Thymus (tissue), 11 donors: Measurements from ENCODE around the gene EEF1A2. TPM values are rescaled to one million over a fixed set of nuclear protein-coding genes. Genes with fewer than 3 reads are reported as not detected.

Source experiments
- DNase-seq, 9 donors: peaks; one replicate each; pipeline ENCODE4 v3.0.0-alpha.2; 2013; ENCODE audit warnings: low spot score in 9 of 9, low read depth in 6 of 9, missing footprints in 1 of 9
- H3K27ac ChIP-seq, 2 donors: one replicate each; pipeline ENCODE4 v1.5.1; 2013; ENCODE audit warnings: control low read depth in 1 of 2, low read depth in 1 of 2, low read length in 1 of 2, mild to moderate bottlenecking in 1 of 2, moderate library complexity in 1 of 2
- H3K27me3 ChIP-seq, 2 donors: one replicate each; pipeline ENCODE4 v1.5.1; 2013; ENCODE audit warnings: low read length in 1 of 2; ENCODE audit not compliant: control insufficient read depth in 2 of 2, insufficient read depth in 1 of 2
- H3K36me3 ChIP-seq, 2 donors: one replicate each; pipeline ENCODE4 v1.5.1; 2013; ENCODE audit warnings: low read length in 1 of 2, mild to moderate bottlenecking in 1 of 2, moderate library complexity in 1 of 2; ENCODE audit not compliant: control insufficient read depth in 2 of 2, insufficient read depth in 2 of 2
- H3K4me1 ChIP-seq, 2 donors: one replicate each; pipeline ENCODE4 v1.5.1; 2013; ENCODE audit warnings: low read length in 2 of 2; ENCODE audit not compliant: control insufficient read depth in 2 of 2, insufficient read depth in 2 of 2
- H3K4me3 ChIP-seq, 2 donors: one replicate each; pipeline ENCODE4 v1.5.1; 2013; ENCODE audit warnings: low read length in 2 of 2, control low read depth in 1 of 2, mild to moderate bottlenecking in 1 of 2
- H3K9me3 ChIP-seq, 2 donors: one replicate each; pipeline ENCODE4 v1.5.1; 2013; ENCODE audit warnings: low read length in 1 of 2, mild to moderate bottlenecking in 1 of 2; ENCODE audit not compliant: control insufficient read depth in 2 of 2, insufficient read depth in 1 of 2
- WGBS: extraction: QIAGEN DNeasy Blood & Tissue Kit; methylation state at CpG from one replicate; pipeline ENCODE4 v1.1.7; 2013; 5-methylcytosine and 5-hydroxymethylcytosine counted together
- polyA plus RNA-seq: library from polyadenylated mRNA; stranded (reverse); fragments of 200-250 nt; gene quantifications from one replicate; pipeline ENCODE4 v1.2.3, GENCODE V29; 2013
- total RNA-seq: library from RNA; stranded (reverse); fragments of 120-200 nt; gene quantifications from one replicate; pipeline ENCODE4 v1.2.4, GENCODE V29; 2013
- donor health status: healthy.

Gene EEF1A2
- total and polyA plus RNA-seq, 2 donors = 0.19 to 2.2 TPM

GRCh38 chr20:63448031-63448430, 50.9 kb downstream of the EEF1A2 start:
- Histone ChIP-seq H3K27ac (no peak overlapping the region), H3K36me3 (no peaks in the 10 kb centered on the region), H3K9me3 (peaks cover 0 to 13% of the 10 kb centered on the region in 2 donors), H3K4me3 (no peak overlapping the region), H3K4me1 (no peaks in the 10 kb centered on the region), H3K27me3 (peaks cover 2 to 28% of the 10 kb centered on the region in 2 donors)
- 77% methylated on average over 18 of the region's 18 CpGs for WGBS
- no peak for DNase-seq

- Histone ChIP-seq H3K9me3 (peaks cover 0 to 13% of the 10 kb centered on the region in 2 donors), H3K4me1 (no peaks in the 10 kb centered on the region), H3K27me3 (peaks cover 0 to 21% of the 10 kb centered on the region in 2 donors), H3K27ac (no peak overlapping the region), H3K36me3 (no peaks in the 10 kb centered on the region), H3K4me3 (no peak overlapping the region)
- DNase-seq = no peak
- WGBS = 92% methylated on average over 16 of the region's 16 CpGs
These were observed 51.6 kb downstream of the EEF1A2 start for GRCh38 chr20:63447320-63447719.

- Histone ChIP-seq H3K4me3 (no peak overlapping the region), H3K9me3 (peaks cover 0 to 13% of the 10 kb centered on the region in 2 donors), H3K4me1 (peaks cover 0 to 5% of the 10 kb centered on the region in 2 donors), H3K27me3 (peaks cover under 1 to 21% of the 10 kb centered on the region in 2 donors), H3K36me3 (no peaks in the 10 kb centered on the region), H3K27ac (no peak overlapping the region)
- no peak for DNase-seq
- WGBS = 78% methylated on average over 31 of the region's 31 CpGs
These were observed 52.5 kb downstream of the EEF1A2 start for GRCh38 chr20:63446216-63447024.

- H3K36me3 ChIP-seq = no peaks in the 10 kb centered on the region
- peaks cover 0 to 7% of the 10 kb centered on the region in 2 donors for H3K4me1 ChIP-seq
- no peak overlapping the region for H3K27ac ChIP-seq
- WGBS = 67% methylated on average over 15 of the region's 15 CpGs
- H3K27me3 ChIP-seq = peaks cover 2 to 26% of the 10 kb centered on the region in 2 donors
- no peak for DNase-seq
- H3K9me3 ChIP-seq = peaks cover 0 to 13% of the 10 kb centered on the region in 2 donors
- no peak overlapping the region for H3K4me3 ChIP-seq
These were observed 53.7 kb downstream of the EEF1A2 start for GRCh38 chr20:63445075-63445734.

GRCh38 chr20:63444548-63444947, 54.3 kb downstream of the EEF1A2 start:
- peaks cover 0 to 13% of the 10 kb centered on the region in 2 donors for H3K9me3 ChIP-seq
- no peak overlapping the region for H3K27ac ChIP-seq
- peaks cover 2 to 26% of the 10 kb centered on the region in 2 donors for H3K27me3 ChIP-seq
- no peak overlapping the region for H3K4me3 ChIP-seq
- no peaks in the 10 kb centered on the region for H3K36me3 ChIP-seq
- H3K4me1 ChIP-seq = peaks cover 0 to 7% of the 10 kb centered on the region in 2 donors
- DNase-seq = no peak
- WGBS = 97% methylated on average over 24 of the region's 24 CpGs

- WGBS = 92% methylated on average over 25 of the region's 25 CpGs
- Histone ChIP-seq H3K36me3 (no peaks in the 10 kb centered on the region), H3K4me3 (no peak overlapping the region), H3K4me1 (peaks cover 0 to 7% of the 10 kb centered on the region in 2 donors), H3K27ac (no peak overlapping the region), H3K9me3 (peaks cover 0 to 13% of the 10 kb centered on the region in 2 donors), H3K27me3 (peaks cover 2 to 25% of the 10 kb centered on the region in 2 donors)
- DNase-seq = no peak
These were observed 55.1 kb downstream of the EEF1A2 start for GRCh38 chr20:63443606-63444395.

GRCh38 chr20:63442100-63442493, 56.8 kb downstream of the EEF1A2 start:
- WGBS = 3% methylated on average over 11 of the region's 11 CpGs
- peaks cover 0 to 13% of the 10 kb centered on the region in 2 donors for H3K9me3 ChIP-seq
- no peak overlapping the region for H3K4me3 ChIP-seq
- H3K36me3 ChIP-seq = no peaks in the 10 kb centered on the region
- peaks cover 2 to 13% of the 10 kb centered on the region in 2 donors for H3K27me3 ChIP-seq
- H3K4me1 ChIP-seq = peaks cover 0 to 7% of the 10 kb centered on the region in 2 donors
- peak in 2 of 9 donors; percentile 9 to 31 for DNase-seq
- H3K27ac ChIP-seq = no peak overlapping the region

GRCh38 chr20:63441136-63442099, 57.5 kb downstream of the EEF1A2 start:
- Histone ChIP-seq H3K27ac (no peak overlapping the region), H3K27me3 (peaks cover 2 to 12% of the 10 kb centered on the region in 2 donors)

More at GRCh38 chr20:63441136-63442099, 57.5 kb downstream of the EEF1A2 start:
- H3K4me3 ChIP-seq = no peak overlapping the region
- 6% methylated on average over 22 of the region's 22 CpGs for WGBS
- H3K9me3 ChIP-seq = peaks cover 0 to 13% of the 10 kb centered on the region in 2 donors
- DNase-seq = peak in 1 of 9 donors; percentile 12
- H3K4me1 ChIP-seq = peaks cover 0 to 7% of the 10 kb centered on the region in 2 donors
- no peaks in the 10 kb centered on the region for H3K36me3 ChIP-seq
